AG20443 (cell line): ENCODE data around the gene UBE2G2.

Experiments used
- DNase-seq: peaks from one replicate; pipeline ENCODE4 v3.0.0; 2012; ENCODE audit warnings: low spot score, mixed read lengths

Gene UBE2G2

GRCh38 chr21:44727321-44727720 lies 74.3 kb downstream of the UBE2G2 start:
- no peak for DNase-seq

GRCh38 chr21:44726826-44727225 lies 74.8 kb downstream of the UBE2G2 start:
- no peak for DNase-seq

GRCh38 chr21:44724926-44725325 lies 76.7 kb downstream of the UBE2G2 start:
- no peak for DNase-seq

GRCh38 chr21:44724196-44724595 lies 77.4 kb downstream of the UBE2G2 start:
- no peak for DNase-seq

- no peak for DNase-seq
Measured at GRCh38 chr21:44723177-44724131, 78.2 kb downstream of the UBE2G2 start.

- no peak for DNase-seq
Measured at GRCh38 chr21:44722731-44723130, 78.9 kb downstream of the UBE2G2 start.

GRCh38 chr21:44720170-44720569 lies 81.5 kb downstream of the UBE2G2 start:
- no peak for DNase-seq
